Lower lobe of right lung (tissue), 2 donors: ENCODE results near the gene NPAS2. TPM values are rescaled to one million over a fixed set of nuclear protein-coding genes. Genes with fewer than 3 reads are reported as not detected.
A peak's percentile ranks its signal among the peaks of the same experiment; 100 is the strongest.

Experiments
- ATAC-seq, 2 donors: fragments of 200-7000 bp; cut with Tn5 transposase; one replicate each; pipeline ENCODE4 v1.9.1; 2020 to 2022; ENCODE audit warnings: mild to moderate bottlenecking in 2 of 2, moderate library complexity in 2 of 2
- DNase-seq: peaks from one replicate; pipeline ENCODE4 v3.0.0-alpha.2; 2020
- H3K27ac ChIP-seq: fragments of 200-600 bp; one replicate; pipeline ENCODE4 v1.8.0; 2022
- H3K27me3 ChIP-seq: fragments of 200-600 bp; one replicate; pipeline ENCODE4 v1.8.0; 2022; ENCODE audit warnings: low read depth
- H3K36me3 ChIP-seq: fragments of 200-600 bp; one replicate; pipeline ENCODE4 v1.8.0; 2022; ENCODE audit warnings: mild to moderate bottlenecking
- H3K4me1 ChIP-seq: fragments of 200-600 bp; one replicate; pipeline ENCODE4 v1.8.0; 2022
- H3K4me3 ChIP-seq: fragments of 200-600 bp; one replicate; pipeline ENCODE4 v1.8.0; 2022; ENCODE audit warnings: mild to moderate bottlenecking
- H3K9me3 ChIP-seq: fragments of 200-600 bp; one replicate; pipeline ENCODE4 v1.8.0; 2022
- CTCF ChIP-seq: fragments of 200-600 bp; IDR thresholded peaks from one replicate; pipeline ENCODE4 v1.8.0; 2022; ENCODE audit warnings: antibody characterized with exemption, mild to moderate bottlenecking
- intact Hi-C: fragments of 100-400 bp; cut with DNase I; formaldehyde crosslinking; loops from one replicate; pipeline ENCODE4 v1.11.0; 2022
- total RNA-seq: library from RNA; stranded (reverse); fragmentation: NEBNext Ultra II Directional; extraction: Animal tissue kit (Norgen Biotek cat#: 25700); gene quantifications from one replicate; pipeline ENCODE4 v1.2.1, GENCODE V29; 2021
- donor health status: DM: no; HTN: yes; CAD: no; lungs with severe emphysema.

NPAS2 gene
- total RNA-seq, 1 donor from 2014 or later: 10.1 TPM

GRCh38 chr2:101040761-101041160, 220.8 kb downstream of the NPAS2 start:
- no peaks in the 10 kb centered on the region for H3K9me3 ChIP-seq
- DNase-seq: no peak
- H3K36me3 ChIP-seq: peaks cover 57% of the 10 kb centered on the region
- peaks cover 14% of the 10 kb centered on the region for H3K4me1 ChIP-seq
- no peak for TF ChIP-seq CTCF
- no peak overlapping the region for H3K27ac ChIP-seq
- ATAC-seq: no peak
- intact Hi-C loops: no loop called here
- H3K27me3 ChIP-seq: no peaks in the 10 kb centered on the region
- no peak overlapping the region for H3K4me3 ChIP-seq

DNA sequence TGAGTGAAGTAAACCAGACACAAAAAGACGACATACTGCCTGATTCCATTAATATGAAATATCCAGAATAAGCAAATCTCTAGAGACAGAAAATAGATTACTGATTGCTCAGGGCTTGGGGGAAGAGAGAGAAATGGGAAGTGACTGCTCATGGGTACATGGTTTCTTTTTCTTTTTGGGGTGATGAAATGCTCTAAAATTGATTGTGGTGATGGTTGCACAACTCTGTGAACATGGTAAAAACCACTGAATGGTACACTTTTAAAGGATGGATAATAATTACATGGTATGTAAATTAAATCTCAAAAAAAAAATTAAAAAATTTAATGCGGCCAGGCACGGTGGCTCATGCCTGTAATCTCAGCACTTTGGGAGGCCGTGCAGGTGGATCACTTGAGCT, 221.5 kb downstream of the NPAS2 start:
- TF ChIP-seq CTCF: no peak
- Histone ChIP-seq H3K4me3 (no peak overlapping the region), H3K36me3 (peaks cover 53% of the 10 kb centered on the region), H3K27ac (no peak overlapping the region), H3K27me3 (no peaks in the 10 kb centered on the region), H3K9me3 (no peaks in the 10 kb centered on the region), H3K4me1 (peaks cover 14% of the 10 kb centered on the region)
- intact Hi-C loops: no loop called here
- ATAC-seq (peak in 1 of 2 donors; percentile 48), DNase-seq (no peak)

DNA sequence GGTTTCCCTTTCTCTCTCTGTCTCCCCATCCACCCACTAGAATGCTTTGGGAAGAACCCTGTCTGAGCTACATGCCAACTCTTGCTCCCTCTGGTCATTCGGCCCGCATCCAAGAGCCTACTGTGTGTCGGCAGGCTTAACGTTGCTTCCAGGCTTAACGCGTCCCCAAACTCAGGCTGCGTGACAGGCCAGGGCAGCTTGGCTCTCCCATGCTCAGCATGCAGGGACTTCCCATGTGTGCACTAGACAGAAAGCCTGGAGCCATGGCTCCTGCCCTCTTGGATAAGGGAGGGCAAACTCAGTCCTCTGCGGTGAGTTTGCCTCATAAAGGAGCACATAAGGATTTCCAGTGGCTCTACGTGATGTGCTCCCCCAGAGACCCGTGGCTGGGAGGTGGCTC, 225.4 kb downstream of the NPAS2 start:
- no peak for DNase-seq
- ATAC-seq: no peak
- no peak overlapping the region for H3K27ac ChIP-seq
- no peaks in the 10 kb centered on the region for H3K27me3 ChIP-seq
- no peaks in the 10 kb centered on the region for H3K9me3 ChIP-seq
- intact Hi-C loops: no loop called here
- peaks cover 36% of the 10 kb centered on the region for H3K36me3 ChIP-seq
- H3K4me3 ChIP-seq: no peak overlapping the region
- peaks cover 11% of the 10 kb centered on the region for H3K4me1 ChIP-seq
- TF ChIP-seq CTCF: no peak

Other genes with a start within 250 kb of the NPAS2 start
- gene RPL31, start 182.2 kb downstream of the NPAS2 start, total RNA-seq: 1,065 TPM